H1 (cell line): Measurements from ENCODE around the gene CTXN1. TPM values are rescaled to one million over a fixed set of nuclear protein-coding genes. Genes with fewer than 3 reads are reported as not detected.

Experiments used
- CHD2 ChIP-seq: IDR thresholded peaks from 2 replicates; pipeline ENCODE4 v1.6.1; 2012; ENCODE audit warnings: low read length, improper control_type of control experiment
- CHD7 ChIP-seq: fragments of 300-600 bp; sonication (generic); IDR thresholded peaks from 2 replicates; pipeline ENCODE4 v1.7.1; 2012; ENCODE audit warnings: low read length, moderate library complexity, mild to moderate bottlenecking, inconsistent platforms; ENCODE audit not compliant: insufficient replicate concordance
- RAD21 ChIP-seq, 2 experiments: IDR thresholded peaks in 1 of 2; conservative IDR thresholded peaks in 1 of 2; 2 replicates each; pipeline ENCODE4 v1.6.1; 2011; ENCODE audit warnings: low read depth in 2 of 2, low read length in 2 of 2, improper control_type of control experiment in 1 of 2, inconsistent platforms in 1 of 2, mild to moderate bottlenecking in 1 of 2, moderate library complexity in 1 of 2
- TCF12 ChIP-seq: IDR thresholded peaks from 2 replicates; pipeline ENCODE4 v1.6.1; 2011; ENCODE audit warnings: low read depth, mild to moderate bottlenecking, low read length
- polyA plus RNA-seq, 7 experiments: library from polyadenylated mRNA; depleted of rRNA in 3 of 7; stranded (reverse) in 5 of 7; unstranded in 2 of 7; fragments of >200 nt in 5 of 7; fragments of 200-250 nt in 2 of 7; gene quantifications; 1 replicate in 5 of 7; 2 replicates in 1 of 7; 4 replicates in 1 of 7; pipeline versions ENCODE4 v1.2.1 to v1.2.3, GENCODE V29; 2011 to 2013; ENCODE audit warnings: missing spikeins in 2 of 7, mixed read lengths in 2 of 7
- total RNA-seq: library from RNA; stranded (reverse); fragmentation: NEBNext Ultra II Directional; extraction: Animal tissue kit (Norgen Biotek cat#: 25700); gene quantifications from 2 replicates; pipeline ENCODE4 v1.2.1, GENCODE V29; 2021

CTXN1 gene
- total and polyA plus RNA-seq, 2 of the 8 experiments (the other 6 are each of a cell fraction or from before 2014, with no cell fraction given) = 16.4 to 58.0 TPM

GRCh38 chr19:7928741-7929701, 3.1 kb upstream of the CTXN1 start (continued):
- no peak for TF ChIP-seq CHD7
- TF ChIP-seq RAD21 (IDR thresholded peaks at IDR 0.05 in 1 of 2, conservative IDR thresholded peaks at IDR 0.05 in 1 of 2; ENCODE audit: low read depth in 2 of 2, low read length in 2 of 2) = peak; percentile 50 to 65
- no peak for TF ChIP-seq TCF12
- TF ChIP-seq CHD2 = no peak
